NCI-H1105 (cell line): Measurements from ENCODE around the gene FHOD3.
A peak's percentile ranks its signal among the peaks of the same experiment; 100 is the strongest.

Experiments used
- DNase-seq: peaks from one replicate; lab custom pipeline; 2025; lab: John Stamatoyannopoulos, UW

Gene FHOD3

GRCh38 chr18:36296650-36297416 lies 680 bp upstream of the FHOD3 start:
- peak; percentile 88 for DNase-seq

- peak; percentile 51 for DNase-seq
Measured at GRCh38 chr18:36298126-36298741, 721 bp downstream of the FHOD3 start.

- DNase-seq, result no peak
Measured at GRCh38 chr18:36299015-36299414, 1.5 kb downstream of the FHOD3 start.

GRCh38 chr18:36300211-36300610 lies 2.7 kb downstream of the FHOD3 start:
- DNase-seq, result no peak

- no peak for DNase-seq
Measured at GRCh38 chr18:36301884-36302283, 4.4 kb downstream of the FHOD3 start.

- no peak for DNase-seq
Measured at GRCh38 chr18:36302676-36303075, 5.2 kb downstream of the FHOD3 start.

- no peak for DNase-seq
Measured at GRCh38 chr18:36303211-36303844, 5.8 kb downstream of the FHOD3 start.

GRCh38 chr18:36304723-36305122 lies 7.2 kb downstream of the FHOD3 start:
- no peak for DNase-seq

- no peak for DNase-seq
Measured at GRCh38 chr18:36305375-36305774, 7.9 kb downstream of the FHOD3 start.

- DNase-seq, result no peak
Measured at GRCh38 chr18:36307513-36307912, 10.0 kb downstream of the FHOD3 start.

GRCh38 chr18:36308711-36309435 lies 11.4 kb downstream of the FHOD3 start:
- DNase-seq, result no peak

GRCh38 chr18:36309436-36310391 lies 12.2 kb downstream of the FHOD3 start:
- DNase-seq, result no peak

- DNase-seq, result no peak
Measured at GRCh38 chr18:36311026-36311570, 13.6 kb downstream of the FHOD3 start.

- no peak for DNase-seq
Measured at GRCh38 chr18:36312806-36313395, 15.4 kb downstream of the FHOD3 start.

- no peak for DNase-seq
Measured at GRCh38 chr18:36314098-36314497, 16.6 kb downstream of the FHOD3 start.

- DNase-seq, result no peak
Measured at GRCh38 chr18:36314754-36315153, 17.2 kb downstream of the FHOD3 start.

- no peak for DNase-seq
Measured at GRCh38 chr18:36315736-36316135, 18.2 kb downstream of the FHOD3 start.

- no peak for DNase-seq
Measured at GRCh38 chr18:36316246-36316645, 18.7 kb downstream of the FHOD3 start.

- DNase-seq, result no peak
Measured at GRCh38 chr18:36321658-36322407, 24.3 kb downstream of the FHOD3 start.

- no peak for DNase-seq
Measured at GRCh38 chr18:36322408-36322728, 24.9 kb downstream of the FHOD3 start.
